Central memory CD4-positive, alpha-beta T cell (primary cell): ENCODE data around the gene UBR3.

Experiments used
- DNase-seq: peaks from one replicate; pipeline ENCODE4 v3.0.0; 2022

UBR3 gene

GRCh38 chr2:169961911-169962310 is 134.7 kb downstream of the UBR3 start:
- no peak for DNase-seq

GRCh38 chr2:169963786-169964185 is 136.5 kb downstream of the UBR3 start:
- no peak for DNase-seq

GRCh38 chr2:169964740-169965139 is 137.5 kb downstream of the UBR3 start:
- no peak for DNase-seq

- no peak for DNase-seq
Observed at GRCh38 chr2:169965495-169965894, 138.2 kb downstream of the UBR3 start.

GRCh38 chr2:169966454-169966853 is 139.2 kb downstream of the UBR3 start:
- no peak for DNase-seq

GRCh38 chr2:169968743-169969142 is 141.5 kb downstream of the UBR3 start:
- DNase-seq, result no peak

- DNase-seq, result no peak
Observed at GRCh38 chr2:169975221-169975620, 148.0 kb downstream of the UBR3 start.

GRCh38 chr2:169976335-169976851 is 149.1 kb downstream of the UBR3 start:
- DNase-seq, result no peak

- no peak for DNase-seq
Observed at GRCh38 chr2:169977530-169977929, 150.3 kb downstream of the UBR3 start.

GRCh38 chr2:169978402-169979017 is 151.3 kb downstream of the UBR3 start:
- no peak for DNase-seq

GRCh38 chr2:169979025-169979424 is 151.8 kb downstream of the UBR3 start:
- DNase-seq, result no peak

- no peak for DNase-seq
Observed at GRCh38 chr2:169980001-169980400, 152.7 kb downstream of the UBR3 start.

GRCh38 chr2:169980643-169981042 is 153.4 kb downstream of the UBR3 start:
- DNase-seq, result no peak

- DNase-seq, result no peak
Observed at GRCh38 chr2:169982929-169983328, 155.7 kb downstream of the UBR3 start.

- no peak for DNase-seq
Observed at GRCh38 chr2:169983506-169983905, 156.3 kb downstream of the UBR3 start.

- DNase-seq, result no peak
Observed at GRCh38 chr2:169984145-169984544, 156.9 kb downstream of the UBR3 start.

- no peak for DNase-seq
Observed at GRCh38 chr2:169994752-169995151, 167.5 kb downstream of the UBR3 start.

GRCh38 chr2:169997140-169997887 is 170.1 kb downstream of the UBR3 start:
- no peak for DNase-seq

GRCh38 chr2:169999054-169999453 is 171.8 kb downstream of the UBR3 start:
- DNase-seq, result no peak

- DNase-seq, result no peak
Observed at GRCh38 chr2:170002096-170002495, 174.8 kb downstream of the UBR3 start.

GRCh38 chr2:170005702-170006101 is 178.4 kb downstream of the UBR3 start:
- DNase-seq, result no peak

- no peak for DNase-seq
Observed at GRCh38 chr2:170006587-170007325, 179.5 kb downstream of the UBR3 start.

- no peak for DNase-seq
Observed at GRCh38 chr2:170009209-170009608, 182.0 kb downstream of the UBR3 start.

- no peak for DNase-seq
Observed at GRCh38 chr2:170012773-170013172, 185.5 kb downstream of the UBR3 start.
